SJCRH30 (cell line): ENCODE measurements around the gene OSBP. TPM values are rescaled to one million over a fixed set of nuclear protein-coding genes. Genes with fewer than 3 reads are reported as not detected.

ENCODE experiments used
- total RNA-seq: library from RNA; depleted of rRNA; stranded (reverse); fragments of >200 nt; shearing (Covaris generic); gene quantifications from 2 replicates; pipeline ENCODE4 v1.2.3, GENCODE V29; 2014; rRNA removed

Gene OSBP
- total RNA-seq, 1 experiment from 2014 or later: 20.0 TPM

Other genes with a start within 250 kb of the OSBP start
- not detected in 2 replicates for gene OR5A2, start 189.4 kb downstream of the OSBP start, total RNA-seq
- not detected in 2 replicates for gene OR5A1, start 179.3 kb downstream of the OSBP start, total RNA-seq
- not detected in 2 replicates for gene OR4D6, start 158.8 kb downstream of the OSBP start, total RNA-seq
- not detected in 2 replicates for gene OR4D10, start 142.5 kb downstream of the OSBP start, total RNA-seq
- not detected in 2 replicates for gene OR4D11, start 112.2 kb downstream of the OSBP start, total RNA-seq
- not detected in 2 replicates for gene OR4D9, start 104.2 kb downstream of the OSBP start, total RNA-seq
- 27.5 and 31.2 TPM in 2 replicates for gene PATL1, start 53.3 kb upstream of the OSBP start, total RNA-seq
- gene OR10V1, start 98.1 kb upstream of the OSBP start, total RNA-seq: not detected in 2 replicates
- gene STX3, start 139.6 kb upstream of the OSBP start, total RNA-seq: 50.6 and 52.6 TPM in 2 replicates
- gene MRPL16, start 195.0 kb upstream of the OSBP start, total RNA-seq: 59.4 and 66.1 TPM in 2 replicates
- gene CBLIF, start 229.7 kb upstream of the OSBP start, total RNA-seq: not detected in 2 replicates